Islet of Langerhans (tissue), 1 donor: ENCODE data around the gene DNM1L.
A peak's percentile ranks its signal among the peaks of the same experiment; 100 is the strongest.

Experiments used
- FAIRE-seq: peaks from one replicate; lab custom pipeline; 2011; peaks lifted over from hg19 to GRCh38; lab: Jason Lieb, UNC

The DNM1L gene

GRCh38 chr12:32679091-32679919 lies at the start of gene DNM1L:
DNM1L (plus strand) TSS chr12:32679301; CDS start chr12:32679364, 63 bp downstream.
- FAIRE-seq = no peak

- peak; percentile 83 for FAIRE-seq
These were observed 37.7 kb upstream of the DNM1L start for GRCh38 chr12:32641287-32641901.

GRCh38 chr12:32644431-32644830 lies 34.7 kb upstream of the DNM1L start:
- no peak for FAIRE-seq

- FAIRE-seq = no peak
These were observed 31.8 kb upstream of the DNM1L start for GRCh38 chr12:32647275-32647674.

GRCh38 chr12:32650508-32650907 lies 28.6 kb upstream of the DNM1L start:
- no peak for FAIRE-seq

GRCh38 chr12:32651151-32651955 lies 27.7 kb upstream of the DNM1L start:
- no peak for FAIRE-seq

GRCh38 chr12:32651956-32652210 lies 27.2 kb upstream of the DNM1L start:
- no peak for FAIRE-seq

- FAIRE-seq = no peak
These were observed 19.1 kb upstream of the DNM1L start for GRCh38 chr12:32659908-32660440.

GRCh38 chr12:32661706-32662105 lies 17.4 kb upstream of the DNM1L start:
- FAIRE-seq = no peak

GRCh38 chr12:32662665-32663064 lies 16.4 kb upstream of the DNM1L start:
- no peak for FAIRE-seq

- FAIRE-seq = no peak
These were observed 13.1 kb upstream of the DNM1L start for GRCh38 chr12:32666018-32666417.

- FAIRE-seq = no peak
These were observed 9.5 kb upstream of the DNM1L start for GRCh38 chr12:32669584-32669983.

GRCh38 chr12:32671930-32672780 lies 6.9 kb upstream of the DNM1L start:
- FAIRE-seq = peak; percentile 99

- FAIRE-seq = no peak
These were observed 778 bp downstream of the DNM1L start for GRCh38 chr12:32679920-32680237.

GRCh38 chr12:32680787-32681186 lies 1.7 kb downstream of the DNM1L start:
- FAIRE-seq = no peak

GRCh38 chr12:32681272-32681671 lies 2.2 kb downstream of the DNM1L start:
- no peak for FAIRE-seq

GRCh38 chr12:32686340-32686739 lies 7.2 kb downstream of the DNM1L start:
- no peak for FAIRE-seq

GRCh38 chr12:32688786-32689185 lies 9.7 kb downstream of the DNM1L start:
- FAIRE-seq = no peak

GRCh38 chr12:32690927-32691326 lies 11.8 kb downstream of the DNM1L start:
- no peak for FAIRE-seq

- FAIRE-seq = peak; percentile 30
These were observed 13.3 kb downstream of the DNM1L start for GRCh38 chr12:32692358-32692757.

GRCh38 chr12:32693036-32693435 lies 13.9 kb downstream of the DNM1L start:
- FAIRE-seq = no peak

GRCh38 chr12:32695787-32696186 lies 16.7 kb downstream of the DNM1L start:
- no peak for FAIRE-seq
